ENCODE results near the gene CRK.

DNA sequence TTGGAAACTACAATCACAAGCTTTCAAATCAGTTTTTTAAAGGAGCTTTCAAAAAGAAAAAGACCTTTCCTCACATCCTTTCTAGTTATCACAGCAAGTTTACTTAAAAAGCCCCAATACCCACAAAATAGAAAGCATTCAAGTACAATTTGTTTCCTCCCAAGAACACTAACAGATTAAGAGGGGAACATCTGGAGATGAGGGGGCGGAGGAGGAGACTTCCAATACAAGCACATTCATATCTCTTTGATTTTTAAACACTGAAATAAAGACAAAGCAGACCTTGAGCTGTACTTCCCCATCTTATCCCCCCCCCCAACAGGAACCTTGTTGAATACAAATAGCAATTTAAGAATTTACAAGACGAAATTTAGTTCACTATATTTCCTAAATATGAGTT is 58.0 kb downstream of the CRK start:
- TF ChIP-seq POLR2A (IDR thresholded peaks at IDR 0.05) (no peak), POLR2AphosphoS5 (IDR thresholded peaks at IDR 0.05) (no peak)
- TF ChIP-seq, protein P1, sequence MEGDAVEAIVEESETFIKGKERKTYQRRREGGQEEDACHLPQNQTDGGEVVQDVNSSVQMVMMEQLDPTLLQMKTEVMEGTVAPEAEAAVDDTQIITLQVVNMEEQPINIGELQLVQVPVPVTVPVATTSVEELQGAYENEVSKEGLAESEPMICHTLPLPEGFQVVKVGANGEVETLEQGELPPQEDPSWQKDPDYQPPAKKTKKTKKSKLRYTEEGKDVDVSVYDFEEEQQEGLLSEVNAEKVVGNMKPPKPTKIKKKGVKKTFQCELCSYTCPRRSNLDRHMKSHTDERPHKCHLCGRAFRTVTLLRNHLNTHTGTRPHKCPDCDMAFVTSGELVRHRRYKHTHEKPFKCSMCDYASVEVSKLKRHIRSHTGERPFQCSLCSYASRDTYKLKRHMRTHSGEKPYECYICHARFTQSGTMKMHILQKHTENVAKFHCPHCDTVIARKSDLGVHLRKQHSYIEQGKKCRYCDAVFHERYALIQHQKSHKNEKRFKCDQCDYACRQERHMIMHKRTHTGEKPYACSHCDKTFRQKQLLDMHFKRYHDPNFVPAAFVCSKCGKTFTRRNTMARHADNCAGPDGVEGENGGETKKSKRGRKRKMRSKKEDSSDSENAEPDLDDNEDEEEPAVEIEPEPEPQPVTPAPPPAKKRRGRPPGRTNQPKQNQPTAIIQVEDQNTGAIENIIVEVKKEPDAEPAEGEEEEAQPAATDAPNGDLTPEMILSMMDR (IDR thresholded peaks at IDR 0.05) = no peak

Measured in stomach (tissue), 4 donors.